ENCODE data around the gene WWOX.
A peak's percentile ranks its signal among the peaks of the same experiment; 100 is the strongest.
"Not testable (repeated sequence)": the region's sequence is repeated elsewhere in the genome, so short reads cannot be mapped to it uniquely, and the experiment has no call there.

Gene WWOX

DNA sequence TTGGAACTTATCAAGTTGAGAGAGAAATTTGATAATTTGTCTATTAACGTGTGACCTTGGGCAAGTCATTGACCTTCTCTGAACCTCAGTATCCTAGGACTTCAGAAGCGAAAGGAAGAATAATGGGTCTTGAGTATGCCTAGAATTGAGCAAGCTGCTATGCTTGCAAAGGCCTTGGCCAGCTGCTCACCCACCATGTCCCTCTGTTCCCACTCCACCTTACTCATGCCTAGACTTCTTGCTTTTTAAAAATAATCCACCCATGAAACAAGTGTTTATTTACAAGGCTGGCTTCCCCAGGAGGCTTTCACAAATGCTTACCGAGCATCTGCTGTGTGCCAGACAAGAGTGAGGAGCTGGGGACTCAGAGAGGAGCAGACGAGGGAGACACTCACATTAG, 910.4 kb downstream of the WWOX start:
- no peak for DNase-seq

GRCh38 chr16:79011282-79011681, 911.8 kb downstream of the WWOX start:
- no peak for DNase-seq

GRCh38 chr16:79012671-79013434, 913.4 kb downstream of the WWOX start:
- DNase-seq: no peak

GRCh38 chr16:79013930-79014660, 914.6 kb downstream of the WWOX start:
- DNase-seq: no peak

DNA sequence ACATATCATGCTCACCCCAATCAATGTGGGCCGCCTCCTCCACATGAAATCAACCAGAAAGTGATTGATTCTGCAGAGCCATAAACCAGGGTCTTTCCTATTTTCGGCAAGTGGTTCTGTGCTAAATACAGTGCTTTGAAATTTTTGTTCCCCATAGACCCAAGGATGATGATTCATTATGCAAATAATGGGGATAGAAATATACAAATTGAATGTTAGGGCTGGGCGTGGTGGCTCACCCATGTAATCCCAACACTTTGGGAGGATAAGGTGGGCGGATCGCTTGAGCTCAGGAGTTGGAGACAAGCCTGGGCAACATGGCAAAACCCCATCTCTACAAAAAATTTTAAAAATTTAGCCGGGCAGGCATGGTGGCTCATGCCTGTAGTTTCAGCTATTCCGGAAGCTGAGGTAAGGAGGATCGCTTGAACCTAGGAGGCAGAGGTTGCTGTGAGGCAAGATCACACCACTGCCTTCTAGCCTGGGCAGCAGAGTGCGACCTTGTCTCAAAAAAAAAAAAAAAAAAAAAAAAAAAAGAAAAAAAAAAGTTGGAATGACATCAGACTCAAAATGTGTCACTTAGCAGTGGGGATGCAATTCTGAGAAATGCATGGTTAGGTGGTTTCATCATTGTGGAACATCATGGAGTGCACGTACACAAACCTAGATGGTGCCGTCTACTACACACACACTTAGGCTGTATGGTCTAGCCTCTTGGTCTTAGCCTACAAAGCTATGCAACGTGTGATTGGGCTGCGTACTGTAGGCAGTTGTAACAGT, 919.4 kb downstream of the WWOX start:
- DNase-seq: no peak

- no peak for DNase-seq
Measured at GRCh38 chr16:79019431-79019830, 920.0 kb downstream of the WWOX start.

DNA sequence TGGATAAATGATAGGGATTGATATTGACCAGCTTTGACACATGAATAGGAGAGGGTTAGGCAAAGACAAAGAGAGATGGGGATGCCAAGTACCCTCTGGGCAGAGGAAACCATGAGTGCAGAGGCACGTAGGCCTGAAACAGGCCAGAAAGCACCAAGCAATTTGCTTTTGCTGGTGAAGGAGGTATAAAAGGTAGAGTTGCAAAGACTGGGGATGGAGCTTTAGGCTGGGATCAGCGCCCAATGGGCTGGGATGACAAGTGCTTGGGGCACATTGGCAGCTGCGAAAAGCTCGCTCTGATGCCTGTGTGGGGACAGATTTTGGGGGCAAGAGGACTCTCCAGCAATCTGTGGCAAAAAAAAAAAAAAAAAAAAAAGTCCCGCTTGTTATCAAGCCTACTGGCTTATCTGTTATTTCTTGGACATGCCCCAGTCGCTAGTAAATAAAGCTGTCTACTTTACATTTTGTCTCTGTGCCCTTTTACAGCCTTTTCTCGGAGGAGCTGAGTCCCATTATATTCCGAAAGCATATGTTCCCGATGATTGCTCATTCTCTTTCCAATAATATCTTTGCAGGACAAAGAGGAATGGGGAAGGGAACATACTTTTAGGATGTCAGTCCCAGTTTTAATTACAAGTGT, 922.7 kb downstream of the WWOX start:
- no peak for DNase-seq

- DNase-seq: no peak
Measured at GRCh38 chr16:79026117-79026516, 926.7 kb downstream of the WWOX start.

GRCh38 chr16:79036541-79036940, 937.1 kb downstream of the WWOX start:
- no peak for DNase-seq

- DNase-seq: no peak
Measured at GRCh38 chr16:79037521-79038373, 938.3 kb downstream of the WWOX start.

DNA sequence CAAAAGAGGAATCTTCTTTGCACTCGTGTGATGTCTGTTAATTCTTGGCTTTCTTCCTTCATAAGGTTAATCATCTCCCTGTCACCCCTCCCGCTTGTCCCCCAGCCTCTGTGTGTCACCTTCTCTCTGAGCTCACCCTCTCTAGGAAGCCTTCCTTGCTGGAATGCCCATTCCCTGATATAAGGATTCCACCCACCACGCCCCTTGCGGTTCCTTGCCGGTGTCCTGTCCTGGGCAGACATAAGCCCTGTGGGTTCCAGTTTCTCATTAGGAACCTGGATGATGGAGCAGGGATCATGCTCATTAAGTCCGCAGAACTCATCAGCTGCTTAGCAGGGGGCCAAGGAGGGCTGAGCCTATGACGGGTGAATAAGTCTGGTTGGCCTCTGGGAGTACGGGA, 941.8 kb downstream of the WWOX start:
- no peak for DNase-seq

- no peak for DNase-seq
Measured at GRCh38 chr16:79042141-79042540, 942.7 kb downstream of the WWOX start.

DNA sequence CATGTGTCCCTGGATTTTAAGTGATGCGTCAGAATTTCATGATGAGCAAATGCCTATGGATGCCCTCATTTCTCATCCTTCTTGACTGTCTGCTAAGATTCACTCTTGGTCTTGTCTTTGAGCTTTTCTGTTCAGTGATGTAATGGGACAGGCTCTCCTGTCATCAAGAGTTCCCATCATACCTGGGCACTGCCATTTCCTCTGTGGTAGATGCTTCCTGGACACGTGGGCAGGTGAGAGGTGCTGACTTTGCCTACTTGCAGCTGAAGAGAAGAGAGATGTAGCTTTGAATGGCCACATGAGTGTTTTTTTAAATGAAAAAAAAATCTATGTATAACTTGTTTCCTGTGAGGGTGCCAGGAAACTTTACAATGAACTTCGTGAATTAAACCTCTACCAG, 943.4 kb downstream of the WWOX start:
- peak in 2 of 5 donors; percentile 6 to 61 for DNase-seq

GRCh38 chr16:79045191-79045590, 945.7 kb downstream of the WWOX start:
- no peak for DNase-seq

- peak in 1 of 5 donors; percentile 47 for DNase-seq
Measured at GRCh38 chr16:79047337-79047736, 947.9 kb downstream of the WWOX start.

DNA sequence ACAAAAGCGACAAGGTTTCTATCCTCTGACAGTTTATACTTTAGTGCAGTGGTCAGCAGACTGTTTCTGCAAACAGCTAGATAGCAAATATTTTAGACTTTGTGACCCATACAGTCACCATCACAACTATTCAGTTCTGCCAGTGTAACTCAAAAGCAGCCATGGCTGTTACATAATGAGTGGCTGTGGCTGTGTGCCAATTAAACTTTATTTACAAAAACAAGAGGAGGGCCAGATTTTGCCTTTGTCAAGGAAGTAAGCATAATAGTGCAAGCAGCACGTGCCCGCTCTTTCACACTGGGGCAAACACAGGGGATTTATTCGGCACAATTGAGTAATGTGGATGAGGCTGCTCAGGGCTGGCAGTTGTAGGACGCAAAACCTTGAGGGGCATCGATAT, 949.6 kb downstream of the WWOX start:
- DNase-seq: no peak

- no peak for DNase-seq
Measured at GRCh38 chr16:79050063-79050462, 950.6 kb downstream of the WWOX start.

DNA sequence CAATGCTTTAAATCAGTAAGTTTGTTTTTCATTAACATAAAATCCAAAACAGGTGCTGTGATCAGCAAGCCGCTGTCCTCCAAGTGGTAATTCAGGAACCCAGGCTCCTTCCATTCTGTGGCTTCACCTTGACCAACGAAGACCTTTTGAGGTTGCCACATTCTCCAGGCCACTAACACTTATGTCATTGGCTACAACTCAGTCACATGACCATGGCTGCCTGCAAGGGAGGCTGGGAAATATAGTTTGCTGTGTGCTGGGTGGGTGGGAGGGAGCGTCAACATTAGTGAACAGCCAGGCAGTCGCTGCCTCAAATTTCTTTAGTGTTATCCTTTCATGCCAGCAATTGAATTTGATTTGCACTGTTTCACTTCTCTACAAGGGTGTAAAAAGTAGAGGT, 951.9 kb downstream of the WWOX start:
- DNase-seq: no peak

- DNase-seq: not testable (repeated sequence)
Measured at GRCh38 chr16:79052198-79052597, 952.7 kb downstream of the WWOX start.

DNA sequence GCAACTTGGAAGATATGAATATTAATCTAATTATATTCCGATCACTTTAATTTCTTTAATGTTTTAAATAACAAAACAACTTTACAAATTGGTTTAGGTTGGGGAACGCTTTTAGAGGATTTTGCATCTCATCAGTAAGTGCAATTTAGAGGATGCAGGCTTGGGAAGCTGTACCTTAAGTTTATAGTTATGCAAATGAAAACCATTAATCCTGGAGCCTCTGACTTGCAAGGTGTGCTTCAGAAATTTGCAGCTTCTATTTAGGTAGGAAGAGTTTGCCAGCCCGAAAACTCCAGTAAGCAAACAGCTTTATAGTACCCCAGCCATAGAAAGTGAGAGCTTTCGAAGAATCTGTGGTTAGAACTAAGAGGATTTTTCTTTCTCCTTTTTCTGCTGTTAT, 954.1 kb downstream of the WWOX start:
- DNase-seq: no peak

GRCh38 chr16:79054211-79054984, 954.9 kb downstream of the WWOX start:
- DNase-seq: no peak

Measured in T-helper 1 cell (primary cell).